Keratinocyte (primary cell): ENCODE data around the gene E2F6. TPM values are rescaled to one million over a fixed set of nuclear protein-coding genes. Genes with fewer than 3 reads are reported as not detected.

Source experiments
- DNase-seq: peaks from one replicate; pipeline ENCODE4 v3.0.0-alpha.2; 2011; ENCODE audit warnings: low read depth, missing footprints, low spot score
- FAIRE-seq: peaks from 2 replicates; lab custom pipeline; 2011; peaks lifted over from hg19 to GRCh38; lab: Jason Lieb, UNC
- H2AFZ ChIP-seq: 2 replicates; pipeline ENCODE4 v1.6.0; 2012; ENCODE audit warnings: low read length, control low read depth, inconsistent platforms; ENCODE audit not compliant: control insufficient read depth
- H3K27ac ChIP-seq: 2 replicates; pipeline ENCODE4 v1.5.1; 2011; ENCODE audit warnings: low read length; ENCODE audit not compliant: control insufficient read depth, insufficient read depth
- H3K27me3 ChIP-seq: 3 replicates; pipeline ENCODE4 v1.6.0; 2011; ENCODE audit warnings: low read length; ENCODE audit not compliant: control insufficient read depth, insufficient read depth; ENCODE audit errors: extremely low read depth
- H3K36me3 ChIP-seq, 2 experiments: 2 replicates in 1 of 2; 3 replicates in 1 of 2; pipeline ENCODE4 v1.5.1; 2011; ENCODE audit warnings: low read length in 2 of 2, mild to moderate bottlenecking in 1 of 2; ENCODE audit not compliant: control insufficient read depth in 2 of 2, insufficient read depth in 2 of 2; ENCODE audit errors: extremely low read depth in 1 of 2
- H3K4me1 ChIP-seq: 3 replicates; pipeline ENCODE4 v1.5.1; 2011; ENCODE audit warnings: low read length; ENCODE audit not compliant: control insufficient read depth, insufficient read depth; ENCODE audit errors: extremely low read depth
- H3K4me2 ChIP-seq: 3 replicates; pipeline ENCODE4 v1.6.0; 2011; ENCODE audit warnings: low read depth, low read length; ENCODE audit not compliant: control insufficient read depth, insufficient read depth; ENCODE audit errors: extremely low read depth
- H3K4me3 ChIP-seq, 3 experiments: fragments of 200-600 bp in 1 of 3; sonication (generic) in 1 of 3; 2 replicates in 2 of 3; 3 replicates in 1 of 3; pipeline ENCODE4 v1.5.1; 2011 to 2016; ENCODE audit warnings: low read length in 3 of 3, mild to moderate bottlenecking in 3 of 3, control low read depth in 2 of 3, inconsistent platforms in 1 of 3, low read depth in 1 of 3, mixed read lengths in 1 of 3, mixed run types in 1 of 3, moderate library complexity in 1 of 3; ENCODE audit not compliant: control insufficient read depth in 2 of 3, insufficient read depth in 2 of 3; ENCODE audit errors: extremely low read depth in 1 of 3
- H3K79me2 ChIP-seq: 2 replicates; pipeline ENCODE4 v1.6.0; 2012; ENCODE audit warnings: low read length; ENCODE audit not compliant: control insufficient read depth, insufficient read depth
- H3K9ac ChIP-seq: 3 replicates; pipeline ENCODE4 v1.6.0; 2011; ENCODE audit warnings: low read length; ENCODE audit not compliant: control insufficient read depth, insufficient read depth; ENCODE audit errors: extremely low read depth
- H3K9me1 ChIP-seq: 3 replicates; pipeline ENCODE4 v1.6.0; 2011; ENCODE audit warnings: low read length; ENCODE audit not compliant: control insufficient read depth, insufficient read depth; ENCODE audit errors: extremely low read depth
- H3K9me3 ChIP-seq: 2 replicates; pipeline ENCODE4 v1.5.1; 2012; ENCODE audit warnings: low read depth, low read length; ENCODE audit not compliant: control insufficient read depth
- H4K20me1 ChIP-seq: 3 replicates; pipeline ENCODE4 v1.6.0; 2011; ENCODE audit warnings: low read length; ENCODE audit not compliant: control insufficient read depth, insufficient read depth; ENCODE audit errors: extremely low read depth
- EZH2 ChIP-seq: IDR thresholded peaks from one replicate; pipeline ENCODE4 v1.6.1; 2012; ENCODE audit warnings: inconsistent platforms, mild to moderate bottlenecking, low read length, moderate library complexity
- dilution Hi-C: fragments of 300-500 bp; cut with MboI; formaldehyde crosslinking; loops from one replicate; pipeline ENCODE4 v1.7.0; 2020; ENCODE audit warnings: low sequenced_read_pairs; ENCODE audit not compliant: extremely low pct_ligation_motif_present
- polyA plus RNA-seq, 5 experiments: library from polyadenylated mRNA; depleted of rRNA in 3 of 5; stranded (reverse) in 3 of 5; stranded (forward) in 1 of 5; unstranded in 1 of 5; fragments of >200 nt; gene quantifications; 1 replicate in 1 of 5; 2 replicates in 3 of 5; 3 replicates in 1 of 5; pipeline versions ENCODE4 v1.2.1 to v1.2.3, GENCODE V29; 2011 to 2012; ENCODE audit warnings: missing spikeins in 2 of 5, low read depth in 1 of 5, low replicate concordance in 1 of 5
- TF ChIP-seq, protein P1 (sequence below), 3 experiments: IDR thresholded peaks in 1 of 3; conservative IDR thresholded peaks in 1 of 3; optimal IDR thresholded peaks in 1 of 3; 2 replicates in 2 of 3; 3 replicates in 1 of 3; pipeline versions ENCODE3 to v1.5.1; 2011; ENCODE audit warnings: low read length in 3 of 3, mild to moderate bottlenecking in 3 of 3, moderate library complexity in 2 of 3, control low read depth in 1 of 3, inconsistent platforms in 1 of 3; ENCODE audit not compliant: insufficient read depth in 2 of 3; ENCODE audit errors: extremely low read depth in 1 of 3

Gene E2F6
- polyA plus RNA-seq, 1 donor (not counting 4 experiments of a cell fraction or from before 2014, with no cell fraction given), result 13.8 TPM

GRCh38 chr2:11411244-11411643, 54.7 kb downstream of the E2F6 start:
- dilution Hi-C loops, result no loop called here
- TF ChIP-seq, protein P1, sequence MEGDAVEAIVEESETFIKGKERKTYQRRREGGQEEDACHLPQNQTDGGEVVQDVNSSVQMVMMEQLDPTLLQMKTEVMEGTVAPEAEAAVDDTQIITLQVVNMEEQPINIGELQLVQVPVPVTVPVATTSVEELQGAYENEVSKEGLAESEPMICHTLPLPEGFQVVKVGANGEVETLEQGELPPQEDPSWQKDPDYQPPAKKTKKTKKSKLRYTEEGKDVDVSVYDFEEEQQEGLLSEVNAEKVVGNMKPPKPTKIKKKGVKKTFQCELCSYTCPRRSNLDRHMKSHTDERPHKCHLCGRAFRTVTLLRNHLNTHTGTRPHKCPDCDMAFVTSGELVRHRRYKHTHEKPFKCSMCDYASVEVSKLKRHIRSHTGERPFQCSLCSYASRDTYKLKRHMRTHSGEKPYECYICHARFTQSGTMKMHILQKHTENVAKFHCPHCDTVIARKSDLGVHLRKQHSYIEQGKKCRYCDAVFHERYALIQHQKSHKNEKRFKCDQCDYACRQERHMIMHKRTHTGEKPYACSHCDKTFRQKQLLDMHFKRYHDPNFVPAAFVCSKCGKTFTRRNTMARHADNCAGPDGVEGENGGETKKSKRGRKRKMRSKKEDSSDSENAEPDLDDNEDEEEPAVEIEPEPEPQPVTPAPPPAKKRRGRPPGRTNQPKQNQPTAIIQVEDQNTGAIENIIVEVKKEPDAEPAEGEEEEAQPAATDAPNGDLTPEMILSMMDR (optimal IDR thresholded peaks at IDR 0.05 in 1 of 3, IDR thresholded peaks at IDR 0.05 in 1 of 3, conservative IDR thresholded peaks at IDR 0.05 in 1 of 3; ENCODE audit: extremely low read depth in 1 of 3, insufficient read depth in 2 of 3, low read length in 3 of 3), result no peak
- no peak for TF ChIP-seq EZH2
- H3K4me2 ChIP-seq, result no peak overlapping the region

DNA sequence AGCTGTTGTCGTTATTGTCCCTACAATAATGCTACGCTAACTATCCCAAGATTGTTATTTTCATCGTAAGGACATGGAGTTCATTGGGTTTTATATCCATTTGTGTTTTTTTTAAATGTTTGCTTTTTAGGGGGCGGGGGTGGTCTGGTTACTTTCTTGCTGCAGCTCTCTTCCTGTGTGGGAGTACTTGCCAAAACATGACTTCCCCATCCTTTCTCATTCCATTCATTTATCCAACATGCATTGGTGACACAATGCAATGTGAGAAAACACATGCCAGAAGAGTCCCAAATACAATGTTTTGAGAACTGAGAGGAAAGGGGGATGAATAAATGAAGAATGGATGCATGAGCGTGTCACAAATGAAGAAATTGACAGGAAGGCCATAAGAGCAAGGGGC, 55.9 kb downstream of the E2F6 start:
- Histone ChIP-seq H3K4me1 (no peaks in the 10 kb centered on the region), H3K4me3 (no peak overlapping the region), H3K27me3 (no peaks in the 10 kb centered on the region), H3K4me2 (no peak overlapping the region), H3K36me3 (no peaks in the 10 kb centered on the region), H3K79me2 (no peaks in the 10 kb centered on the region), H2AFZ (no peak overlapping the region), H3K9me1 (no peaks in the 10 kb centered on the region), H3K9ac (no peak overlapping the region), H3K9me3 (no peaks in the 10 kb centered on the region), H3K27ac (no peak overlapping the region), H4K20me1 (no peaks in the 10 kb centered on the region)
- dilution Hi-C loops, result no loop called here
- TF ChIP-seq, protein P1 (optimal IDR thresholded peaks at IDR 0.05 in 1 of 3, IDR thresholded peaks at IDR 0.05 in 1 of 3, conservative IDR thresholded peaks at IDR 0.05 in 1 of 3; ENCODE audit: extremely low read depth in 1 of 3, insufficient read depth in 2 of 3, low read length in 3 of 3), result no peak
- no peak for TF ChIP-seq EZH2
- DNase-seq (no peak), FAIRE-seq (no peak)

More at GRCh38 chr2:11411244-11411643, 54.7 kb downstream of the E2F6 start:
- H3K4me3 ChIP-seq, result no peak overlapping the region
- FAIRE-seq (no peak), DNase-seq (no peak)
- H3K27me3 ChIP-seq, result no peaks in the 10 kb centered on the region
- no peaks in the 10 kb centered on the region for H3K9me3 ChIP-seq
- H4K20me1 ChIP-seq, result no peaks in the 10 kb centered on the region
- no peaks in the 10 kb centered on the region for H3K9me1 ChIP-seq
- H3K27ac ChIP-seq, result no peak overlapping the region
- H3K4me1 ChIP-seq, result no peaks in the 10 kb centered on the region
- H3K36me3 ChIP-seq, result no peaks in the 10 kb centered on the region
- H2AFZ ChIP-seq, result no peak overlapping the region
- no peaks in the 10 kb centered on the region for H3K79me2 ChIP-seq
- no peak overlapping the region for H3K9ac ChIP-seq
